GM18861 (cell line): Measurements from ENCODE around the gene PAFAH1B2.

ENCODE experiments used
- ATAC-seq: cut with Tn5 transposase; IDR thresholded peaks from one replicate; pipeline ENCODE4 v1.9.1; 2021; ENCODE audit not compliant: unreplicated experiment

Gene PAFAH1B2

GRCh38 chr11:117220568-117220967 lies 76.5 kb downstream of the PAFAH1B2 start:
- ATAC-seq = no peak

DNA sequence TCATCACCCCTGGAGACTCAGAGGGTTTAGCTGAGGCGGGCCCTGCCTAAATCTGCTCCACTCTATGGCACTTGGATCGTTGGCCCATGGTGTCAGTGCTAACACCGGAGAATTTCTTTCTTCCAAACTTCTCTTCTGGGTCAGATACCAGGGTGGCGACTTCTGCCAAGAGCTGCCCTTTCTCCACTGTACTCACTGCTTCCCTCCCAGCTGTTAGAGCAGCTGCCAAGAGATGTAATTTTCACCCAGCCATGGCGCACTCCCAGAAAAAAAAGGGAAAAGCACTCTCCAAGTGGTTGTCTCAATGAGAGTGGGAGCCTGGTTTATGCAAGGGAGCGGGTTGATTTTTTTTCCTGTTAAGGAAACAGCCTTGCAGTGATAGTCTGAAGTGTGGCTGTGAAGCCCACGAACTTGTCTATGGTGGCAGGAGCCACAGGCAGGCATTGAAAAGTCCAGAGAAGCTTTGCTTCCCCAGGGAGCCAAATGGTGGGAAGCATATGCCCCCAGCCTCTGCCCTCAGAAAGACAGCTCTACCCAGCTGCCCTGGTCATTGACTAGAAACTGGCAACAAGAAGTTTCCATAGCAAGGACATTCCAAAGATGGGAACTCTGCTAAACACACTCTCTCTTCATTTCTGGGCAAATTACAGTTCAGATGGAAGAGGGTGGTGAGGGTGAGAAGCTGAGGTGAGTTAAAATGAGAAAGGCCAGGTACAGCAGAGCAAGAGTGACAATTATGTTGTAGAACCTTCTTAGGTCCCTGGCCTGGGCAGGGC lies 77.1 kb downstream of the PAFAH1B2 start:
- ATAC-seq = no peak

GRCh38 chr11:117221775-117222517 lies 77.9 kb downstream of the PAFAH1B2 start:
- ATAC-seq = no peak

DNA sequence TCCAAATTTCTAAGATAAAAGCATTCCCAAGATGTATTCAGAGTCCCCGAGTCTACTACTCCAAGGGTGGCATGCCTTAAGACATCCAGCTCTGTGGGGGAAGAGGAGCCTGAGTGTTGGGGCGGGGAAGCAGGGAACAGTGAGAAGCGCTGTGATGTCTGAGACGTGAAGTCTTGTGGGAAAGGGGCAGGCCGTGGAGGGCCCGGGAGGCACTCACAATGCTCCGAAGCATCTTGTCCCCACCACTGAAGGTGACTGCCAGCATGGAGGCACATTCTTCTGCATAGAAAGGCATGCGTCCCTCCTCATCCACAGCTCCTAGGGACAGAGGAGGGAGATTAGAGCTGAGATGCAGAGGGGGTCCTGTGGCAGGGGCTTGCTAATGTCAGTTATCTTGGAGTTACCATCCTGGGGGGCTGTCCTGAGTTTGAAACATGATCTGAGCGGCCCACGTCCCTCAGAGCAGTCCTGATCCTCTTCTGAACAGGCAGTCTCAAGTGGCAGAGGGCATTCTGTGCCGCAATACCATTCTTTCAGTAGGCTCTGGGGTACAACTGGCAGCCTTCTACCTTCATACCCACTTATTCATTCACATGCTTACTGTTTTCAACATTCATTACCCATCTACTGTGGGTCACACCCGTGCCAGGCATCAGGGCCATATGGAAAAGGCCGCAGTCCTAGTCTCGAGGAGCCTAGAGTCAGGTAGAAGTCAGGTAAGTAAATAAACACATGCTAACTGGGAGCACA lies 79.1 kb downstream of the PAFAH1B2 start:
- ATAC-seq = no peak

- ATAC-seq = no peak
These were observed 79.9 kb downstream of the PAFAH1B2 start for GRCh38 chr11:117223741-117224689.

- ATAC-seq = no peak
These were observed 81.6 kb downstream of the PAFAH1B2 start for GRCh38 chr11:117225553-117226170.
